BLaER1 (cell line): Measurements from ENCODE around the gene SLC25A17.
"Not testable (repeated sequence)": the region's sequence is repeated elsewhere in the genome, so short reads cannot be mapped to it uniquely, and the experiment has no call there.

ENCODE experiments used
- H3K27ac ChIP-seq: shearing (Covaris generic); formaldehyde crosslinking; 2 replicates; pipeline ENCODE4 v1.8.1; 2022
- H3K27me3 ChIP-seq: shearing (Covaris generic); formaldehyde crosslinking; 2 replicates; pipeline ENCODE4 v1.8.1; 2022
- H3K36me3 ChIP-seq: shearing (Covaris generic); formaldehyde crosslinking; 2 replicates; pipeline ENCODE4 v1.8.1; 2022
- H3K4me1 ChIP-seq: shearing (Covaris generic); formaldehyde crosslinking; 2 replicates; pipeline ENCODE4 v1.8.1; 2022
- H3K4me2 ChIP-seq: shearing (Covaris generic); formaldehyde crosslinking; 2 replicates; pipeline ENCODE4 v1.8.1; 2022
- H3K4me3 ChIP-seq: shearing (Covaris generic); formaldehyde crosslinking; 2 replicates; pipeline ENCODE4 v1.8.1; 2022
- H3K9ac ChIP-seq: shearing (Covaris generic); formaldehyde crosslinking; 2 replicates; pipeline ENCODE4 v1.8.1; 2022
- H3K9me3 ChIP-seq: shearing (Covaris generic); formaldehyde crosslinking; 2 replicates; pipeline ENCODE4 v1.8.1; 2022
- H4K20me1 ChIP-seq: shearing (Covaris generic); formaldehyde crosslinking; 2 replicates; pipeline ENCODE4 v1.8.1; 2022
- Cebpa-rat ChIP-seq: shearing (Covaris generic); IDR thresholded peaks from 2 replicates; pipeline ENCODE4 v1.8.1; 2022

Gene SLC25A17

GRCh38 chr22:40818747-40819598 is at the start of gene SLC25A17:
Gene SLC25A17, minus strand, starts transcription at chr22:40819346. Its CDS starts 98 bp downstream, at chr22:40819248.
- Histone ChIP-seq H3K36me3 (peaks cover 19% of the 10 kb centered on the region), H3K27ac (peak within 1 kb of the TSS; percentile 72), H3K4me1 (peaks cover 30% of the 10 kb centered on the region), H3K4me3 (peak within 1 kb of the TSS; percentile 93), H3K27me3 (no peaks in the 10 kb centered on the region), H4K20me1 (peaks cover 11% of the 10 kb centered on the region), H3K9me3 (no peaks in the 10 kb centered on the region), H3K4me2 (peak within 1 kb of the TSS; percentile 87), H3K9ac (peak within 1 kb of the TSS; percentile 89)
- no peak for TF ChIP-seq Cebpa-rat

- peaks cover 29% of the 10 kb centered on the region for H3K36me3 ChIP-seq
- H3K4me1 ChIP-seq, H3K4me2 ChIP-seq, H3K9me3 ChIP-seq, H3K27ac ChIP-seq, H4K20me1 ChIP-seq, H3K9ac ChIP-seq, H3K4me3 ChIP-seq, H3K27me3 ChIP-seq: not testable (repeated sequence)
Measured at GRCh38 chr22:40868379-40868778, 49.2 kb upstream of the SLC25A17 start.

GRCh38 chr22:40867109-40867508 is 48.0 kb upstream of the SLC25A17 start:
- no peak for TF ChIP-seq Cebpa-rat
- Histone ChIP-seq H3K27me3 (no peaks in the 10 kb centered on the region), H3K4me2 (no peak overlapping the region), H3K9ac (no peak overlapping the region), H3K4me3 (no peak overlapping the region), H4K20me1 (0 out of 2 replicates have a peak, but pooled peaks cover 8% of the 10 kb centered on the region), H3K4me1 (peaks cover 6% of the 10 kb centered on the region), H3K36me3 (peaks cover 26% of the 10 kb centered on the region), H3K9me3 (no peaks in the 10 kb centered on the region), H3K27ac (no peak overlapping the region)

GRCh38 chr22:40862537-40862936 is 43.4 kb upstream of the SLC25A17 start:
- Histone ChIP-seq H3K36me3 (peaks cover 30% of the 10 kb centered on the region), H3K27ac (no peak overlapping the region), H3K4me2 (no peak overlapping the region), H4K20me1 (peaks cover 13% of the 10 kb centered on the region; the same call in 1 of the 2 replicates), H3K27me3 (no peaks in the 10 kb centered on the region), H3K4me3 (no peak overlapping the region), H3K9ac (no peak overlapping the region), H3K9me3 (no peaks in the 10 kb centered on the region), H3K4me1 (peaks cover 23% of the 10 kb centered on the region)
- no peak for TF ChIP-seq Cebpa-rat

GRCh38 chr22:40862013-40862412 is 42.9 kb upstream of the SLC25A17 start, which contains the start of gene DNAJB7:
Gene DNAJB7, minus strand, starts transcription at chr22:40862113. Its CDS starts 119 bp downstream, at chr22:40861994.
- peaks cover 30% of the 10 kb centered on the region for H3K36me3 ChIP-seq
- H3K27me3 ChIP-seq, result no peaks in the 10 kb centered on the region
- no peak within 1 kb of the TSS for H3K4me3 ChIP-seq
- no peaks in the 10 kb centered on the region for H3K9me3 ChIP-seq
- H3K27ac ChIP-seq, result no peak within 1 kb of the TSS
- peaks cover 13% of the 10 kb centered on the region; the same call in 1 of the 2 replicates for H4K20me1 ChIP-seq
- no peak within 1 kb of the TSS for H3K4me2 ChIP-seq
- peaks cover 24% of the 10 kb centered on the region for H3K4me1 ChIP-seq
- no peak for TF ChIP-seq Cebpa-rat
- H3K9ac ChIP-seq, result no peak within 1 kb of the TSS

- Histone ChIP-seq H3K27ac (peak overlapping the region; percentile 97), H3K4me3 (peak overlapping the region; percentile 84), H3K36me3 (peaks cover 24% of the 10 kb centered on the region), H3K9me3 (no peaks in the 10 kb centered on the region), H3K9ac (peak overlapping the region; percentile 94), H3K4me1 (peaks cover 48% of the 10 kb centered on the region), H3K4me2 (peak overlapping the region; percentile 91), H3K27me3 (no peaks in the 10 kb centered on the region), H4K20me1 (peaks cover 44% of the 10 kb centered on the region)
- no peak for TF ChIP-seq Cebpa-rat
Measured at GRCh38 chr22:40857309-40857855, 38.2 kb upstream of the SLC25A17 start.

GRCh38 chr22:40856513-40857308 is 37.6 kb upstream of the SLC25A17 start, which contains the start of the genes ST13 and XPNPEP3:
Gene ST13, minus strand, starts transcription at chr22:40856639. Its CDS starts 99 bp downstream, at chr22:40856540.
Gene XPNPEP3, plus strand, starts transcription at chr22:40857148. Its CDS starts 34 bp downstream, at chr22:40857182.
- TF ChIP-seq Cebpa-rat, result no peak
- Histone ChIP-seq H3K27ac (peak within 1 kb of the TSS; percentile 97), H3K9me3 (no peaks in the 10 kb centered on the region), H3K27me3 (no peaks in the 10 kb centered on the region), H3K4me1 (peaks cover 48% of the 10 kb centered on the region), H3K4me3 (peak within 1 kb of the TSS; percentile 84), H3K9ac (peak within 1 kb of the TSS; percentile 94), H3K4me2 (peak within 1 kb of the TSS; percentile 91), H4K20me1 (peaks cover 51% of the 10 kb centered on the region), H3K36me3 (peaks cover 18% of the 10 kb centered on the region)

GRCh38 chr22:40855979-40856512 is 36.9 kb upstream of the SLC25A17 start:
- Histone ChIP-seq H3K27me3 (no peaks in the 10 kb centered on the region), H3K36me3 (peaks cover 12% of the 10 kb centered on the region), H3K9ac (peak overlapping the region; percentile 94), H3K27ac (peak overlapping the region; percentile 97), H3K4me3 (peak overlapping the region; percentile 84), H3K9me3 (no peaks in the 10 kb centered on the region), H4K20me1 (peaks cover 58% of the 10 kb centered on the region), H3K4me1 (peaks cover 48% of the 10 kb centered on the region), H3K4me2 (peak overlapping the region; percentile 91)
- TF ChIP-seq Cebpa-rat, result no peak
